K562 (cell line): Measurements from ENCODE around the gene TMEM181. TPM values are rescaled to one million over a fixed set of nuclear protein-coding genes. Genes with fewer than 3 reads are reported as not detected.
A peak's percentile ranks its signal among the peaks of the same experiment; 100 is the strongest.

ENCODE experiments used
- ATAC-seq: fragments of 200-7000 bp; cut with Tn5 transposase; 3 replicates; pipeline ENCODE4 v1.9.1; 2020; ENCODE audit warnings: moderate library complexity
- BruUV-seq: library from RNA; stranded (reverse); fragments of 400-500 nt; replicated peaks from 2 replicates; lab custom pipeline; 2021; lab: Mats Ljungman, UMichigan
- CTCF ChIA-PET: fragments of 300-600 bp; formaldehyde crosslinking; extraction: SDS; loops from one replicate; lab custom pipeline; 2021; ENCODE audit warnings: low intra/inter-chr PET ratio; lab: Yijun Ruan, JAX
- POLR2A ChIA-PET: fragments of 300-600, 350-650 bp; sonication (Branson Sonifier 250); formaldehyde crosslinking; extraction: SDS; loops from one replicate; lab custom pipeline; 2021; ENCODE audit warnings: antibody characterized with exemption, inconsistent platforms; lab: Yijun Ruan, JAX
- DNase-seq, 4 experiments: peaks; one replicate each; pipeline versions ENCODE4 v3.0.0 to v3.0.0-alpha.2; 2011 to 2018; ENCODE audit warnings: low spot score in 3 of 4, mixed read lengths in 3 of 4; ENCODE audit errors: extremely low read depth in 1 of 4
- FAIRE-seq: peaks from 2 replicates; lab custom pipeline; 2011; peaks lifted over from hg19 to GRCh38; lab: Jason Lieb, UNC
- H2AFZ ChIP-seq: 2 replicates; pipeline ENCODE4 v1.6.0; 2011; ENCODE audit warnings: low read depth, low read length, control low read depth, inconsistent platforms
- H3K27ac ChIP-seq: fragments of 200-600 bp; 3 replicates; pipeline ENCODE4 v1.8.0; 2011; ENCODE audit warnings: low read depth, mild to moderate bottlenecking, control low read depth, inconsistent platforms, low read length, moderate library complexity, mixed read lengths; ENCODE audit errors: extremely low read depth
- H3K27me3 ChIP-seq, 2 experiments: fragments of 300-600 bp in 1 of 2; 2 replicates in 1 of 2; 3 replicates in 1 of 2; pipeline versions ENCODE4 v1.6.0 to v1.8.0; 2011; ENCODE audit warnings: inconsistent platforms in 2 of 2, low read length in 2 of 2, mild to moderate bottlenecking in 1 of 2, mixed read lengths in 1 of 2, moderate library complexity in 1 of 2; ENCODE audit not compliant: control insufficient read depth in 2 of 2, insufficient read depth in 2 of 2
- H3K36me3 ChIP-seq: fragments of 300-600 bp; 3 replicates; pipeline ENCODE4 v1.8.0; 2011; ENCODE audit warnings: mild to moderate bottlenecking, low read length, inconsistent platforms; ENCODE audit not compliant: control insufficient read depth, insufficient read depth
- H3K4me1 ChIP-seq, 2 experiments: fragments of 200-600 bp in 1 of 2; replicated peaks in 1 of 2; 2 replicates in 1 of 2; 3 replicates in 1 of 2; pipeline versions ENCODE4 v1.5.1 to v1.8.0; 2011; ENCODE audit warnings: inconsistent platforms in 2 of 2, low read length in 2 of 2, mild to moderate bottlenecking in 1 of 2, mixed read lengths in 1 of 2, moderate library complexity in 1 of 2; ENCODE audit not compliant: control insufficient read depth in 2 of 2, insufficient read depth in 2 of 2
- H3K4me2 ChIP-seq: 2 replicates; pipeline ENCODE4 v1.6.1; 2011; ENCODE audit warnings: low read length, control low read depth, inconsistent platforms, mixed read lengths; ENCODE audit not compliant: insufficient read depth
- H3K4me3 ChIP-seq: fragments of 200-600 bp; sonication (generic), shearing (Covaris generic); 2 replicates; pipeline ENCODE4 v1.5.1; 2016; ENCODE audit warnings: control low read depth, inconsistent platforms
- H3K79me2 ChIP-seq: fragments of 200-600 bp; 3 replicates; pipeline ENCODE4 v1.8.0; 2011; ENCODE audit warnings: low read length, inconsistent platforms; ENCODE audit not compliant: control insufficient read depth, insufficient read depth
- H3K9ac ChIP-seq, 2 experiments: 2 replicates each; pipeline versions ENCODE4 v1.6.0 to v1.6.1; 2011; ENCODE audit warnings: low read depth in 2 of 2, low read length in 2 of 2, control low read depth in 1 of 2, inconsistent platforms in 1 of 2, mild to moderate bottlenecking in 1 of 2, mixed read lengths in 1 of 2; ENCODE audit not compliant: insufficient read depth in 1 of 2
- H3K9me1 ChIP-seq: one replicate; pipeline ENCODE4 v1.6.0; 2011; ENCODE audit warnings: inconsistent platforms, mild to moderate bottlenecking, low read length, moderate library complexity; ENCODE audit not compliant: control insufficient read depth, insufficient read depth
- H3K9me3 ChIP-seq: replicated peaks from 2 replicates; pipeline ENCODE4 v1.5.1; 2011; ENCODE audit warnings: low read depth, low read length, inconsistent platforms; ENCODE audit not compliant: control insufficient read depth, insufficient read depth
- H4K20me1 ChIP-seq: replicated peaks from 2 replicates; pipeline ENCODE4 v1.6.1; 2011; ENCODE audit warnings: low read length, inconsistent platforms, mixed read lengths; ENCODE audit not compliant: control insufficient read depth, insufficient read depth
- C11orf30 ChIP-seq: fragments of 450-650 bp; IDR thresholded peaks from 2 replicates; pipeline ENCODE4 v1.6.1; 2016; ENCODE audit warnings: low read depth, mild to moderate bottlenecking
- CHCHD3 ChIP-seq: fragments of 250-450 bp; sonication (Bioruptor Pico); IDR thresholded peaks from 2 replicates; pipeline ENCODE4 v2.1.2; 2022; ENCODE audit warnings: mild to moderate bottlenecking
- CLOCK ChIP-seq: fragments of 250-450 bp; sonication (Bioruptor Pico); IDR thresholded peaks from 2 replicates; pipeline ENCODE4 v1.4.0; 2020; ENCODE audit warnings: mild to moderate bottlenecking, moderate library complexity, borderline replicate concordance
- FOXM1 ChIP-seq, 2 experiments: fragments of 450-650 bp in 1 of 2; sonication (generic) in 1 of 2; formaldehyde crosslinking in 1 of 2; IDR thresholded peaks; 2 replicates each; pipeline versions ENCODE4 v1.6.1 to v1.9.0; 2017 to 2022; ENCODE audit warnings: low read depth in 2 of 2, mild to moderate bottlenecking in 2 of 2, missing genetic modification reagents in 1 of 2, moderate library complexity in 1 of 2
- GATAD2B ChIP-seq: fragments of 450-650 bp; IDR thresholded peaks from 2 replicates; pipeline ENCODE4 v1.6.1; 2017; ENCODE audit warnings: mild to moderate bottlenecking, borderline replicate concordance
- MAFK ChIP-seq: IDR thresholded peaks from 2 replicates; pipeline ENCODE4 v1.6.1; 2011; ENCODE audit warnings: low read length, improper control_type of control experiment
- MYC ChIP-seq, 2 experiments: fragments of 250-450 bp in 1 of 2; sonication (Bioruptor Pico) in 1 of 2; IDR thresholded peaks; 2 replicates each; pipeline versions ENCODE4 v1.5.1 to v1.6.1; 2012 to 2021; ENCODE audit warnings: low read depth in 2 of 2, borderline replicate concordance in 1 of 2, improper control_type of control experiment in 1 of 2, low read length in 1 of 2, mild to moderate bottlenecking in 1 of 2, moderate library complexity in 1 of 2
- RBM22 ChIP-seq: fragments of 200-400 bp; formaldehyde crosslinking; IDR thresholded peaks from 2 replicates; pipeline ENCODE4 v1.6.1; 2018; ENCODE audit warnings: low read length, low read depth; ENCODE audit not compliant: poor library complexity, severe bottlenecking
- TCFL5 ChIP-seq: fragments of 250-450 bp; sonication (Bioruptor Pico); conservative IDR thresholded peaks from 2 replicates; pipeline ENCODE4 v1.6.1; 2021; ENCODE audit warnings: mild to moderate bottlenecking, moderate library complexity, matching md5 sums
- TEAD1 ChIP-seq, 2 experiments: fragments of 450-650 bp in 1 of 2; sonication (generic) in 1 of 2; formaldehyde crosslinking; IDR thresholded peaks; 2 replicates each; pipeline versions ENCODE4 v1.4.0 to v1.8.0; 2020 to 2022; ENCODE audit warnings: mild to moderate bottlenecking in 2 of 2, missing genetic modification reagents in 1 of 2
- TRIM24 ChIP-seq, 2 experiments: fragments of 450-650 bp; IDR thresholded peaks; 2 replicates each; pipeline ENCODE4 v1.6.1; 2016
- ZFP36 ChIP-seq: fragments of 150-350 bp; IDR thresholded peaks from 2 replicates; pipeline ENCODE4 v1.6.1; 2018; ENCODE audit warnings: low read length, low read depth; ENCODE audit not compliant: partially characterized antibody
- ZNF316 ChIP-seq: fragments of 450-650 bp; IDR thresholded peaks from 2 replicates; pipeline ENCODE4 v1.6.1; 2016
- ZNF561 ChIP-seq: fragments of 450-650 bp; formaldehyde crosslinking; conservative IDR thresholded peaks from 2 replicates; pipeline ENCODE4 v1.4.0; 2020; ENCODE audit warnings: mild to moderate bottlenecking, moderate library complexity
- WGBS: fragments of 100-300 bp; shearing (Covaris generic); methylation state at CpG from one replicate; pipeline ENCODE4 v1.1.6; 2016; ENCODE audit warnings: low coverage, mixed read lengths; ENCODE audit not compliant: insufficient coverage; ENCODE audit errors: missing lambda C conversion rate; 5-methylcytosine and 5-hydroxymethylcytosine counted together
- in situ Hi-C: fragments of 300-500 bp; cut with MboI; formaldehyde crosslinking; loops from 4 replicates; pipeline ENCODE4 v1.15.0; 2018; ENCODE audit warnings: inconsistent platforms, mixed read lengths
- intact Hi-C: fragments of 100-400 bp; cut with micrococcal nuclease; formaldehyde crosslinking; loops from 2 replicates; pipeline ENCODE4 v1.14.2; 2022
- polyA plus RNA-seq, 8 experiments: library from polyadenylated mRNA; depleted of rRNA in 4 of 8; stranded (reverse) in 5 of 8; unstranded in 3 of 8; fragments of >200 nt; fragmentation: Nextera tagmentation in 2 of 8; fragmentation: Illumina TruSeq in 1 of 8; extraction: Ambion mirVana in 2 of 8; extraction: Trizol in 1 of 8; gene quantifications; 2 replicates each; pipeline versions ENCODE4 v1.2.1 to v1.2.3, GENCODE V29; 2011 to 2014; ENCODE audit warnings: inconsistent platforms in 1 of 8, missing spikeins in 1 of 8
- total RNA-seq, 7 experiments: library from RNA; depleted of rRNA in 6 of 7; stranded (reverse); fragments of >200 nt in 6 of 7; fragmentation: Illumina TruSeq in 2 of 7; extraction: Trizol in 2 of 7; gene quantifications; 2 replicates each; pipeline versions ENCODE4 v1.2.1 to v1.2.3, GENCODE V29; 2011 to 2021; ENCODE audit warnings: low replicate concordance in 1 of 7

The TMEM181 gene
- total and polyA plus RNA-seq, 9 of the 15 experiments (the other 6 are each of a cell fraction or from before 2014, with no cell fraction given) = 5.6 to 27.2 (median 19.9) TPM

GRCh38 chr6:158574800-158575199 is 14.9 kb downstream of the TMEM181 start:
- peaks cover 72% of the 10 kb centered on the region for H3K79me2 ChIP-seq
- H3K27me3 ChIP-seq = no peaks in the 10 kb centered on the region
- TF ChIP-seq CHCHD3 (CRISPR knock-in tag) (no peak), ZNF316 (peak; percentile 48), ZFP36 (no peak), C11orf30 (0 out of 2 replicates have a peak, but pooled peaks have one; percentile 38)
- H3K4me2 ChIP-seq = no peak overlapping the region
- DNase-seq (no peak), ATAC-seq (no peak), FAIRE-seq (no peak)
- CTCF ChIA-PET = no interaction called here
- H3K4me1 ChIP-seq = peaks cover 38 to 43% of the 10 kb centered on the region in 2 experiments
- H3K9ac ChIP-seq = no peak overlapping the region
- peaks cover 3% of the 10 kb centered on the region for H3K9me1 ChIP-seq
- H4K20me1 ChIP-seq = peaks cover 6% of the 10 kb centered on the region
- H3K4me3 ChIP-seq = no peak overlapping the region
- POLR2A ChIA-PET = interaction anchor here (0.7 to 1.9 kb wide), 4 partner anchors 9 to 699 kb away, joined by 3 to 7 read pairs (median 4); no protein-coding TSS in a partner anchor
- H3K27ac ChIP-seq = no peak overlapping the region; the same call in 2 of the 3 replicates
- in situ Hi-C loops (no loop called here), intact Hi-C loops (no loop called here)
- no peak overlapping the region for H2AFZ ChIP-seq
- H3K9me3 ChIP-seq = no peaks in the 10 kb centered on the region
- H3K36me3 ChIP-seq = peaks cover 67% of the 10 kb centered on the region; the same call in 2 of the 3 replicates
- 47% methylated on average over 3 of the region's 3 CpGs for WGBS
- no TSS peak for BruUV-seq

GRCh38 chr6:158575550-158575949 is 15.7 kb downstream of the TMEM181 start:
- DNase-seq = no peak
- WGBS = 60% methylated on average over 4 of the region's 4 CpGs
- H3K4me3 ChIP-seq = no peak overlapping the region
- peaks cover 70% of the 10 kb centered on the region for H3K79me2 ChIP-seq
- H3K27me3 ChIP-seq = no peaks in the 10 kb centered on the region
- in situ Hi-C loops (no loop called here), intact Hi-C loops (no loop called here)
- ChIA-PET POLR2A (interaction anchor here (1.5 kb wide), 1 partner anchor 8 kb away, joined by 4 read pairs; no protein-coding TSS in a partner anchor), CTCF (no interaction called here)
- no peak for FAIRE-seq
- no TSS peak for BruUV-seq
- ATAC-seq = no peak
- H3K4me1 ChIP-seq = peaks cover 31 to 41% of the 10 kb centered on the region in 2 experiments
- H3K9me3 ChIP-seq = no peaks in the 10 kb centered on the region
- H3K9ac ChIP-seq = no peak overlapping the region
- no peak overlapping the region for H2AFZ ChIP-seq
- peaks cover 3% of the 10 kb centered on the region for H3K9me1 ChIP-seq
- H4K20me1 ChIP-seq = peaks cover 6% of the 10 kb centered on the region
- no peak overlapping the region for H3K27ac ChIP-seq
- H3K4me2 ChIP-seq = no peak overlapping the region
- H3K36me3 ChIP-seq = peaks cover 69% of the 10 kb centered on the region
- TF ChIP-seq FOXM1 (IDR thresholded peaks at IDR 0.05; ENCODE audit: low read depth) (no peak), FOXM1 (CRISPR knock-in tag; IDR thresholded peaks at IDR 0.05; ENCODE audit: low read depth) (0 out of 2 replicates have a peak, but pooled peaks have one; percentile 21), GATAD2B (no peak), TEAD1 (CRISPR knock-in tag; IDR thresholded peaks at IDR 0.05) (no peak), TCFL5 (CRISPR knock-in tag) (no peak), MYC (IDR thresholded peaks at IDR 0.05; ENCODE audit: low read depth, low read length) (no peak), MYC (CRISPR knock-in tag; IDR thresholded peaks at IDR 0.05; ENCODE audit: borderline replicate concordance, low read depth) (no peak), CLOCK (CRISPR knock-in tag) (no peak), TRIM24 (IDR thresholded peaks at IDR 0.05) (no peak), ZNF561 (CRISPR knock-in tag) (no peak), RBM22 (no peak), MAFK (no peak)
